Gastrocnemius medialis (tissue), 4 donors: ENCODE results near the gene CACNA1D. TPM values are rescaled to one million over a fixed set of nuclear protein-coding genes. Genes with fewer than 3 reads are reported as not detected.
"Not testable (repeated sequence)": the region's sequence is repeated elsewhere in the genome, so short reads cannot be mapped to it uniquely, and the experiment has no call there.

Experiments used
- ATAC-seq, 2 donors: fragments of 150-250 bp; one replicate each; pipeline ENCODE4 v1.9.1; 2016
- DNase-seq, 2 donors: peaks; one replicate each; pipeline ENCODE4 v3.0.0-alpha.2; 2019
- H3K27ac ChIP-seq, 4 donors: fragments of 200-600 bp; sonication (generic); 1 replicate in 1 of 4; 2 replicates in 3 of 4; pipeline ENCODE4 v1.5.1; 2016 to 2018; ENCODE audit warnings: mild to moderate bottlenecking in 2 of 4, moderate library complexity in 1 of 4
- H3K27me3 ChIP-seq, 3 donors: fragments of 200-600 bp; sonication (generic) in 2 of 3; 1 replicate in 1 of 3; 2 replicates in 2 of 3; pipeline versions ENCODE4 v1.5.1 to v1.6.0; 2016 to 2019; ENCODE audit warnings: mild to moderate bottlenecking in 1 of 3, moderate library complexity in 1 of 3
- H3K36me3 ChIP-seq, 2 donors: fragments of 200-600 bp; sonication (generic) in 1 of 2; one replicate each; pipeline ENCODE4 v1.5.1; 2017 to 2018
- H3K4me1 ChIP-seq, 2 donors: fragments of 200-600 bp; sonication (generic) in 1 of 2; one replicate each; pipeline ENCODE4 v1.5.1; 2016 to 2017; ENCODE audit warnings: mild to moderate bottlenecking in 2 of 2
- H3K4me3 ChIP-seq, 4 donors: fragments of 200-600 bp; sonication (generic) in 3 of 4; 1 replicate in 1 of 4; 2 replicates in 3 of 4; pipeline ENCODE4 v1.5.1; 2016 to 2019; ENCODE audit warnings: mild to moderate bottlenecking in 2 of 4
- H3K9me3 ChIP-seq, 3 donors: fragments of 200-600 bp; sonication (generic) in 2 of 3; 1 replicate in 1 of 3; 2 replicates in 2 of 3; pipeline ENCODE4 v1.5.1; 2016 to 2019
- POLR2A ChIP-seq, 2 donors: fragments of 450-650 bp; IDR thresholded peaks; one replicate each; pipeline ENCODE4 v1.6.1; 2017; ENCODE audit warnings: antibody characterized with exemption in 2 of 2, mild to moderate bottlenecking in 2 of 2, moderate library complexity in 2 of 2
- in situ Hi-C, 4 donors: fragments of 200-750 bp; cut with MboI; loops; one replicate each; pipeline versions ENCODE4 v1.15.0 to v1.8.0; 2017; ENCODE audit warnings: low sequenced_read_pairs in 4 of 4
- intact Hi-C: fragments of 100-400 bp; cut with DNase I; formaldehyde crosslinking; loops from one replicate; pipeline ENCODE4 v1.15.1; 2023; ENCODE audit warnings: low total_unique reads
- total RNA-seq, 4 donors: library from RNA; depleted of rRNA; stranded (reverse); fragments of >200 nt; gene quantifications; one replicate each; pipeline versions ENCODE4 v1.1.0 to v1.2.3, GENCODE V29; 2016
- TF ChIP-seq, protein P1 (sequence below), 5 experiments: fragments of 450-650 bp in 3 of 5; fragments of 200-600 bp in 2 of 5; sonication (generic) in 2 of 5; IDR thresholded peaks in 4 of 5; conservative IDR thresholded peaks in 1 of 5; 1 replicate in 4 of 5; 2 replicates in 1 of 5; pipeline ENCODE4 v1.5.1; 2016 to 2019; ENCODE audit warnings: antibody characterized with exemption in 5 of 5, mild to moderate bottlenecking in 3 of 5, moderate library complexity in 3 of 5

The CACNA1D gene
- total RNA-seq, 4 donors from 2014 or later, result 0.18 to 0.34 TPM; not detected in 2

- intact Hi-C loops, result no loop called here
- no peaks in the 10 kb centered on the region for H3K36me3 ChIP-seq
Observed at GRCh38 chr3:53658613-53659193, 164.3 kb downstream of the CACNA1D start.

GRCh38 chr3:53659996-53660395, 165.6 kb downstream of the CACNA1D start:
- ATAC-seq, result no peak
- Histone ChIP-seq H3K36me3 (no peaks in the 10 kb centered on the region), H3K4me3 (no peak overlapping the region), H3K4me1 (no peaks in the 10 kb centered on the region), H3K27me3 (no peaks in the 10 kb centered on the region), H3K27ac (no peak overlapping the region), H3K9me3 (peaks cover 0 to 4% (median 0%) of the 10 kb centered on the region in 3 donors)
- TF ChIP-seq, protein P1, sequence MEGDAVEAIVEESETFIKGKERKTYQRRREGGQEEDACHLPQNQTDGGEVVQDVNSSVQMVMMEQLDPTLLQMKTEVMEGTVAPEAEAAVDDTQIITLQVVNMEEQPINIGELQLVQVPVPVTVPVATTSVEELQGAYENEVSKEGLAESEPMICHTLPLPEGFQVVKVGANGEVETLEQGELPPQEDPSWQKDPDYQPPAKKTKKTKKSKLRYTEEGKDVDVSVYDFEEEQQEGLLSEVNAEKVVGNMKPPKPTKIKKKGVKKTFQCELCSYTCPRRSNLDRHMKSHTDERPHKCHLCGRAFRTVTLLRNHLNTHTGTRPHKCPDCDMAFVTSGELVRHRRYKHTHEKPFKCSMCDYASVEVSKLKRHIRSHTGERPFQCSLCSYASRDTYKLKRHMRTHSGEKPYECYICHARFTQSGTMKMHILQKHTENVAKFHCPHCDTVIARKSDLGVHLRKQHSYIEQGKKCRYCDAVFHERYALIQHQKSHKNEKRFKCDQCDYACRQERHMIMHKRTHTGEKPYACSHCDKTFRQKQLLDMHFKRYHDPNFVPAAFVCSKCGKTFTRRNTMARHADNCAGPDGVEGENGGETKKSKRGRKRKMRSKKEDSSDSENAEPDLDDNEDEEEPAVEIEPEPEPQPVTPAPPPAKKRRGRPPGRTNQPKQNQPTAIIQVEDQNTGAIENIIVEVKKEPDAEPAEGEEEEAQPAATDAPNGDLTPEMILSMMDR (IDR thresholded peaks at IDR 0.05 in 4 of 5, conservative IDR thresholded peaks at IDR 0.05 in 1 of 5), result no peak
- no peak for TF ChIP-seq POLR2A (IDR thresholded peaks at IDR 0.05)
- DNase-seq, result no peak
- intact Hi-C loops (no loop called here), in situ Hi-C loops (no loop called here)

More at GRCh38 chr3:53658613-53659193, 164.3 kb downstream of the CACNA1D start:
- no peak overlapping the region for H3K27ac ChIP-seq
- H3K4me1 ChIP-seq, result no peaks in the 10 kb centered on the region
- in situ Hi-C loops, result no loop called here
- ATAC-seq (no peak), DNase-seq (no peak)
- no peak overlapping the region for H3K4me3 ChIP-seq
- TF ChIP-seq, protein P1 (IDR thresholded peaks at IDR 0.05 in 4 of 5, conservative IDR thresholded peaks at IDR 0.05 in 1 of 5), result no peak
- H3K27me3 ChIP-seq, result no peaks in the 10 kb centered on the region
- H3K9me3 ChIP-seq, result peaks cover 0 to 4% (median 0%) of the 10 kb centered on the region in 3 donors

GRCh38 chr3:53661480-53661879, 167.1 kb downstream of the CACNA1D start:
- ATAC-seq (no peak), DNase-seq (no peak)
- no peaks in the 10 kb centered on the region for H3K4me1 ChIP-seq
- H3K36me3 ChIP-seq, result no peaks in the 10 kb centered on the region
- in situ Hi-C loops, result no loop called here
- H3K27ac ChIP-seq, result no peak overlapping the region
- H3K27me3 ChIP-seq, result no peaks in the 10 kb centered on the region
- no peak overlapping the region for H3K4me3 ChIP-seq
- no peak for TF ChIP-seq POLR2A (IDR thresholded peaks at IDR 0.05)
- TF ChIP-seq, protein P1 (IDR thresholded peaks at IDR 0.05 in 4 of 5, conservative IDR thresholded peaks at IDR 0.05 in 1 of 5), result no peak
- intact Hi-C loops, result no loop called here
- peaks cover 0 to 4% (median 0%) of the 10 kb centered on the region in 3 donors for H3K9me3 ChIP-seq

DNA sequence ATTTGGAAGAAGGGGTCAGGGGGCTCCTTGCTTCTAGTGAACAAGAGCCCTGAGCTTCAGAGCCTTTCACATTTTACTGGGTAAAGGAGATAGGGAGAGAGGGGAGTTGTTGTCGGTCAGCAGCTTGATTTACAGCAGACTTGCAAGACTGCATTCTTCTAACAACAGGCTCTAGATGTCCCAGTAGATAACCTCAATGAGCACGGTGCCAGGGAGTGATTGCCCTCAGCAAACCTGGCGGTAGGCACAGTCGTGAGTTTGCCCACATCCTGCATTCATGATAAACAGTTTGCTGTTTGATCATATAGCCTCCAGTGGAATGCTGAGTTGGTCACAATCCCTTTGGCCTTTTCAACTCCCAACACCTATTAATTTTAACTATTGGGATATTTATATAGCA, 170.4 kb downstream of the CACNA1D start:
- intact Hi-C loops, H3K36me3 ChIP-seq, H3K27me3 ChIP-seq, in situ Hi-C loops, H3K4me1 ChIP-seq, DNase-seq, H3K9me3 ChIP-seq, H3K27ac ChIP-seq, H3K4me3 ChIP-seq, ATAC-seq: not testable (repeated sequence)

DNA sequence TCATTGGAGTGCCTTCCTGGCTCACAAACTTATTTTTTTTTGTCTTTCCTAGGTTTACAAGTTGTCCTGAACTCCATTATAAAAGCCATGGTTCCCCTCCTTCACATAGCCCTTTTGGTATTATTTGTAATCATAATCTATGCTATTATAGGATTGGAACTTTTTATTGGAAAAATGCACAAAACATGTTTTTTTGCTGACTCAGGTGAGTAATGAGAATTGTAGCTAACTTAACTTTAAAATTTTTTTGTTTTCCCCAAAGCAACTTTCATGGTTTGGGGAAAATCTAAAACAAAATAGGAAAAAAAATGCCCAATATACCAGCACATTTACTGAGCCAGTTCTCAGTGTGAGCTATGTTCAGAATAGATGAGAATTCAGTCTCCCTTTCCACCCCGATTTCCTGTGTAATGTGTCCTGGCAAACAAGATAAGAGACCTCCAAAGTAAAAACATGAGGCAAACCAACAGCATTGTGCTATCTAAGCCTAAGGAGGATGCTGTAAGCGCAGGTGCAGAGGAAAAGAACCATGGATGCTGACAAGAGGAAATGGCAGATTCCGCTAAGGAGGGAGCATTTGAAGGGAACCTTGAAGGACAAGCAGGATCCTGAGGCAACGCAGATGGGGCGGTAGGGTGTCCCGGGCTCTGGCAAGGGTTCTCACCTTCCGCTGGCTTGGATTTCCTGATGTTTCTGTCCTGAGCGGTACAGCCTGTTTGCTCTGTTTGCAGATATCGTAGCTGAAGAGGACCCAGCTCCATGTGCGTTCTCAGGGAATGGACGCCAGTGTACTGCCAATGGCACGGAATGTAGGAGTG, 171.4 kb downstream of the CACNA1D start:
- no peaks in the 10 kb centered on the region for H3K36me3 ChIP-seq
- no peaks in the 10 kb centered on the region for H3K27me3 ChIP-seq
- H3K9me3 ChIP-seq, result peaks cover 0 to 2% (median 0%) of the 10 kb centered on the region in 3 donors
- H3K27ac ChIP-seq, result no peak overlapping the region
- H3K4me3 ChIP-seq, result no peak overlapping the region
- ATAC-seq (no peak), DNase-seq (no peak)
- TF ChIP-seq, protein P1 (IDR thresholded peaks at IDR 0.05 in 4 of 5, conservative IDR thresholded peaks at IDR 0.05 in 1 of 5), result no peak
- H3K4me1 ChIP-seq, result no peaks in the 10 kb centered on the region
- intact Hi-C loops (no loop called here), in situ Hi-C loops (no loop called here)
